Trophoblast cell (in vitro differentiated cells and primary cell): Measurements from ENCODE around the gene DPP6.

Experiments
- DNase-seq, 2 donors: peaks; one replicate each; pipeline ENCODE4 v3.0.0-alpha.2; 2016
- H2AFZ ChIP-seq: 2 replicates; pipeline ENCODE4 v1.6.1; 2013; ENCODE audit warnings: low read length, moderate library complexity, mild to moderate bottlenecking; ENCODE audit not compliant: insufficient read depth, poor library complexity
- H2AK5ac ChIP-seq: 2 replicates; pipeline ENCODE4 v1.6.1; 2013; ENCODE audit warnings: mild to moderate bottlenecking, low read length
- H2BK120ac ChIP-seq: 2 replicates; pipeline ENCODE4 v1.6.1; 2013; ENCODE audit warnings: low read length, mild to moderate bottlenecking, moderate library complexity; ENCODE audit not compliant: insufficient read depth, poor library complexity
- H2BK12ac ChIP-seq: 2 replicates; pipeline ENCODE4 v1.6.1; 2013; ENCODE audit warnings: mild to moderate bottlenecking, low read length, moderate library complexity
- H2BK5ac ChIP-seq: 2 replicates; pipeline ENCODE4 v1.6.1; 2013; ENCODE audit warnings: low read length, low read depth, moderate library complexity, mild to moderate bottlenecking; ENCODE audit not compliant: poor library complexity
- H3K14ac ChIP-seq: 2 replicates; pipeline ENCODE4 v1.6.1; 2013; ENCODE audit warnings: mild to moderate bottlenecking, low read length
- H3K18ac ChIP-seq: 2 replicates; pipeline ENCODE4 v1.6.1; 2013; ENCODE audit warnings: mild to moderate bottlenecking, low read length
- H3K23ac ChIP-seq: 2 replicates; pipeline ENCODE4 v1.6.1; 2013; ENCODE audit warnings: low read length
- H3K27ac ChIP-seq: 2 replicates; pipeline ENCODE4 v1.5.1; 2013; ENCODE audit warnings: low read depth, mild to moderate bottlenecking, inconsistent platforms, low read length, moderate library complexity
- H3K27me3 ChIP-seq: 2 replicates; pipeline ENCODE4 v1.6.1; 2013; ENCODE audit warnings: inconsistent platforms, mild to moderate bottlenecking, low read length, moderate library complexity; ENCODE audit not compliant: insufficient read depth
- H3K36me3 ChIP-seq, 2 experiments: 1 replicate in 1 of 2; 2 replicates in 1 of 2; pipeline ENCODE4 v1.6.1; 2013; ENCODE audit warnings: low read length in 2 of 2, mild to moderate bottlenecking in 2 of 2, moderate library complexity in 1 of 2; ENCODE audit not compliant: insufficient read depth in 2 of 2, control insufficient read depth in 1 of 2
- H3K4ac ChIP-seq: 2 replicates; pipeline ENCODE4 v1.6.1; 2013; ENCODE audit warnings: low read depth, mild to moderate bottlenecking, low read length, moderate library complexity
- H3K4me1 ChIP-seq, 2 experiments: 1 replicate in 1 of 2; 2 replicates in 1 of 2; pipeline ENCODE4 v1.6.1; 2013; ENCODE audit warnings: low read length in 2 of 2, mild to moderate bottlenecking in 2 of 2, moderate library complexity in 1 of 2; ENCODE audit not compliant: insufficient read depth in 2 of 2, control insufficient read depth in 1 of 2
- H3K4me2 ChIP-seq: 2 replicates; pipeline ENCODE4 v1.6.1; 2013; ENCODE audit warnings: inconsistent platforms, mild to moderate bottlenecking, low read length, moderate library complexity
- H3K4me3 ChIP-seq: 2 replicates; pipeline ENCODE4 v1.5.1; 2013; ENCODE audit warnings: mild to moderate bottlenecking, low read depth, low read length, inconsistent platforms
- H3K79me1 ChIP-seq: one replicate; pipeline ENCODE4 v1.6.1; 2013; ENCODE audit warnings: low read length
- H3K79me2 ChIP-seq: 2 replicates; pipeline ENCODE4 v1.6.1; 2013; ENCODE audit warnings: low read length, mild to moderate bottlenecking; ENCODE audit not compliant: control insufficient read depth, insufficient read depth, poor library complexity
- H3K9ac ChIP-seq: 2 replicates; pipeline ENCODE4 v1.6.1; 2013; ENCODE audit warnings: mild to moderate bottlenecking, low read length
- H3K9me3 ChIP-seq: 2 replicates; pipeline ENCODE4 v1.6.1; 2013; ENCODE audit warnings: low read depth, mild to moderate bottlenecking, control low read depth, inconsistent platforms, low read length; ENCODE audit not compliant: insufficient read depth
- H4K12ac ChIP-seq: 2 replicates; pipeline ENCODE4 v1.6.1; 2013; ENCODE audit warnings: low read depth, mild to moderate bottlenecking, low read length, moderate library complexity
- H4K8ac ChIP-seq: 2 replicates; pipeline ENCODE4 v1.6.1; 2013; ENCODE audit warnings: low read depth, mild to moderate bottlenecking, low read length, moderate library complexity
- H4K91ac ChIP-seq: one replicate; pipeline ENCODE4 v1.6.1; 2013; ENCODE audit warnings: low read depth, mild to moderate bottlenecking, low read length, moderate library complexity
- WGBS: extraction: QIAGEN DNeasy Blood & Tissue Kit; methylation state at CpG from one replicate; pipeline ENCODE4 v1.1.7; 2013; ENCODE audit warnings: missing lambda C conversion rate; ENCODE audit not compliant: insufficient read length, insufficient coverage; ENCODE audit errors: extremely low coverage; 5-methylcytosine and 5-hydroxymethylcytosine counted together

DPP6 gene

DNA sequence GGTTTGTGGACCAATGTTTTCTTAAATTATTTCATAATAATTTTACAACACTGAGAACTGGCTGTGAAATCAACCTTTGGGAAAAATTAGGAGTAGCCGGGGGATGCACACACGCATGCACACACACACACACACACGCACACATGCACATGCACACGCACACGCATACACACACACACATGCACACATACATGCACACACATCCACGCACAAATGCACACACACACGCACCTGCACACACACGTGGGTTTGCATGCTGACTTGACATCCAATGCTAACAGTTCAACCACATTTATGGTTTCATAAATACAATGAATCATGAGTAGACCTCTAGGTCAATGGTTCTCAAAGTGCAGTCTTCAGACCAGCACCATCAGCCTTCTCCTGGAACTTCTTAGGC is 354.1 kb downstream of the DPP6 start:
- Histone ChIP-seq H3K4me2 (no peak overlapping the region), H2BK5ac (no peak overlapping the region), H3K27me3 (no peaks in the 10 kb centered on the region), H3K18ac (no peak overlapping the region), H3K4me3 (peak overlapping the region; percentile 59), H3K36me3 (no peaks in the 10 kb centered on the region), H3K23ac (no peak overlapping the region), H2BK120ac (no peak overlapping the region), H4K8ac (no peak overlapping the region), H4K91ac (no peak overlapping the region), H3K14ac (no peak overlapping the region), H3K4me1 (no peaks in the 10 kb centered on the region), H3K9me3 (peaks cover 2% of the 10 kb centered on the region), H2BK12ac (no peak overlapping the region), H3K79me2 (no peaks in the 10 kb centered on the region), H3K9ac (no peak overlapping the region), H4K12ac (no peak overlapping the region), H3K27ac (no peak overlapping the region), H3K79me1 (no peaks in the 10 kb centered on the region), H2AK5ac (no peak overlapping the region), H3K4ac (no peak overlapping the region), H2AFZ (no peak overlapping the region)
- DNase-seq = no peak
- WGBS = no CpG with 5 or more reads among the region's 8 CpGs

DNA sequence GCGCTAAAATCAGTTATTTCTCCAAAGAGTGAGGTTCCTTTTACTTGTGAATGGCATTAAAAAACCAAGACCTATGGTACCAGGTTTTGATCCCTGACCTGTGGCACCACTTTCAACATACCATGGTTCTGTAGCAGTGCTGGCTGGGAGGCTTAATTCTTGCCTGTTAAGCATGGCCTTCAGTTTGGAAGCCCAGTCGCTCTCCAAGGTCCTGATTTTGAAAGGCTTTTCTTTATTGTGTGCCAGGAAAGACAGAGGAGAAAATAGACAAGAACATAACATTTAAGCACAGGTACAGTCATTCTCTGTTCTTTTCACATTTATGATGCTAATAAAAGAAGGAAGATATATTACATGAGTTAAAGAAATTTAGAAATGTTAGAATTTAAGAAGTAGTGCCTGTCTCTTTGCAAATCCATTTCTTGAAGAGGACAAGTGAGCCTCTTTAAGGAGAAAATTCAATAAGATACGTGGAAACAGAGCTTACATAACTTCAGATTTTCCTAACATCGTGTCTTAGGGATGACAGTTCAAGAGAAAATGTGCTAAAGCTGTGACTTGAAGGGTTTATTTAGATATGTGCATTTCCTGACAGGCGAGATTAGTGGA is 357.6 kb downstream of the DPP6 start:
- Histone ChIP-seq H4K91ac (no peak overlapping the region), H4K8ac (no peak overlapping the region), H3K4me2 (no peak overlapping the region), H3K4ac (no peak overlapping the region), H3K18ac (no peak overlapping the region), H3K27ac (no peak overlapping the region), H3K79me1 (no peaks in the 10 kb centered on the region), H3K14ac (no peak overlapping the region), H4K12ac (no peak overlapping the region), H3K4me1 (no peaks in the 10 kb centered on the region), H3K9ac (no peak overlapping the region), H2AFZ (no peak overlapping the region), H3K27me3 (no peaks in the 10 kb centered on the region), H2BK5ac (no peak overlapping the region), H2AK5ac (no peak overlapping the region), H3K79me2 (no peaks in the 10 kb centered on the region), H2BK12ac (no peak overlapping the region), H3K9me3 (peaks cover 2% of the 10 kb centered on the region), H3K36me3 (no peaks in the 10 kb centered on the region), H2BK120ac (no peak overlapping the region), H3K23ac (no peak overlapping the region), H3K4me3 (no peak overlapping the region)
- peak in 1 of 2 donors; percentile 64 for DNase-seq
- no CpG with 5 or more reads among the region's 5 CpGs for WGBS

DNA sequence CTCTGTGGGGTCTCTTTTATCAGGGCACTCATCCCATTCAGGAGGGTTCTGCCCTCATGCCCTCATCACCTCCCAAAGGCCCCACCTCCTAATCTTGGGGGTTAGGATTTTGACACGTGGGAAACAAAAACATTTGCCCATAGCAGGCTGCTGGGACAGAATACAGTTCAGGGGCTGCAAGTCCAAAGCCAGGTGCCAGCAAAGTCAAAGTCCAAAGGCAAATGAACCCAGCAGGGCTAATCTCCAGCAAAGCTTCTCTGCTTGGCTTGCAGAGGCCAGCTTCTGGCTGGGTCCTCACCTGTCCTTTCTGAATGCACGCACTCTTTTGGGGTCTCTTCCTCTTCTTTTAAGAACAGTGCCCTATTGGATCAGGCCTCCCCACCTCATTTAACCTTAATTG is 359.9 kb downstream of the DPP6 start:
- Histone ChIP-seq H3K4ac (no peak overlapping the region), H3K79me1 (no peaks in the 10 kb centered on the region), H2BK12ac (no peak overlapping the region), H3K9ac (no peak overlapping the region), H4K91ac (no peak overlapping the region), H3K79me2 (no peaks in the 10 kb centered on the region), H2AFZ (no peak overlapping the region), H3K4me3 (no peak overlapping the region), H4K8ac (no peak overlapping the region), H3K4me2 (no peak overlapping the region), H2AK5ac (no peak overlapping the region), H3K36me3 (no peaks in the 10 kb centered on the region), H2BK5ac (no peak overlapping the region), H3K4me1 (no peaks in the 10 kb centered on the region), H3K14ac (no peak overlapping the region), H3K23ac (no peak overlapping the region), H3K27ac (no peak overlapping the region), H4K12ac (no peak overlapping the region), H2BK120ac (no peak overlapping the region), H3K9me3 (no peaks in the 10 kb centered on the region), H3K18ac (no peak overlapping the region), H3K27me3 (no peaks in the 10 kb centered on the region)
- no CpG with 5 or more reads among the region's 2 CpGs for WGBS
- no peak for DNase-seq

DNA sequence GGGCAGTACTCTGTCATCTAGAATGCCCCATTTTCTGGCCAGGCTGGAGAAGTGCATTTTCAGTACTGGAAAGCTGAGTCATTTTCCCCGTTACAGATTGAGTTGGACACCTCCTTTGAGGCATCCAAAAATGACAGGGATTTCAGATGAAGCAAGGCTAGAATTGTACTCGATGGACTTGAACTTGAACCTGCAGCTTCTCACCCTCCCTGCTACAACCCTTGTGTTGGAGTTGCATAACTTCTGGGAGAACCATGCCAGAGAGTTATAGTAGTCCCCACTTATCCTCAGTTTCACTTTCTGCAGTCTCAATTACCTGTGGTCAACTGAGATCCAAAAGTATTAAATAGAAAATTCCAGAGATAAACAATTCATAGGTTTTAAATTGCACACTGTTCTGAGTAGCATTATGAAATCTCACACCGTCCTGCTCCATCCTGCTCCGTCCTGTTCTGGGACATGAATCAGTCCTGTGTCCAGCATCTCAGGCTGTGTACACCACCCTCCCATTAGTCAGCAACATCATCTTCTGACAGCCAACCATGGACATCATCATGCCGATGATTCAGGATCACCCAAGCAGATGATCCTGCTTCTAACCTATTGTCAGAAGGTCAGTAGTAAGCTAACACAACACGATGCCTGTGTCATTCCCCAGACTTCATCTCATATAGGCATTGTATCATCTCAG is 363.7 kb downstream of the DPP6 start:
- H4K91ac ChIP-seq = no peak overlapping the region

More for the DNA sequence above, 363.7 kb downstream of the DPP6 start:
- Histone ChIP-seq H3K79me2 (no peaks in the 10 kb centered on the region), H2BK5ac (no peak overlapping the region), H3K4ac (no peak overlapping the region), H4K8ac (no peak overlapping the region), H2AK5ac (no peak overlapping the region), H2AFZ (no peak overlapping the region), H3K4me2 (no peak overlapping the region), H4K12ac (no peak overlapping the region), H3K14ac (no peak overlapping the region), H3K9ac (no peak overlapping the region), H3K4me3 (no peak overlapping the region), H3K4me1 (no peaks in the 10 kb centered on the region), H3K27me3 (no peaks in the 10 kb centered on the region), H3K79me1 (no peaks in the 10 kb centered on the region), H3K9me3 (peaks cover 1% of the 10 kb centered on the region), H2BK12ac (no peak overlapping the region), H3K23ac (no peak overlapping the region), H3K27ac (no peak overlapping the region), H3K18ac (no peak overlapping the region), H3K36me3 (no peaks in the 10 kb centered on the region), H2BK120ac (no peak overlapping the region)
- DNase-seq = no peak
- WGBS = no CpG with 5 or more reads among the region's 6 CpGs
